Measurements from ENCODE around the gene TNS3.

DNA sequence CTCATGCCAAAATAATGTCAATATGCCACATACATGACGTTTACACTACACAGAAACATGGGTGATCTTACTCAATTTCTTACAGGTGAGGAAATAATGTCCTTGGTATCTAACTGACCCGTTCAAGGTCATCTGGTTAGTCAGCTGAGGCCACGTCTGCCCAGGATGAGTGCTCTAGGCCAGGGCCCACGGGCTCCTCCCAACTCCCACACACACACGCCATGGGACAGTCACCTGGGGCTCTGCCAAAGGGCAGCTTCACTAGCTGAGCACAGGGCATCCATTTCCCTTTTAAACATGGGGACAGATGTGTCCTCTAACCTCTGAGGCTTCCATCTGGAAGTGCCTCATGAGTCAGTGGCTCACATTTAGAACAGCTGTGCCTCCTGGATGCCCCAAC is 123.9 kb downstream of the TNS3 start:
- TF ChIP-seq, protein P1, sequence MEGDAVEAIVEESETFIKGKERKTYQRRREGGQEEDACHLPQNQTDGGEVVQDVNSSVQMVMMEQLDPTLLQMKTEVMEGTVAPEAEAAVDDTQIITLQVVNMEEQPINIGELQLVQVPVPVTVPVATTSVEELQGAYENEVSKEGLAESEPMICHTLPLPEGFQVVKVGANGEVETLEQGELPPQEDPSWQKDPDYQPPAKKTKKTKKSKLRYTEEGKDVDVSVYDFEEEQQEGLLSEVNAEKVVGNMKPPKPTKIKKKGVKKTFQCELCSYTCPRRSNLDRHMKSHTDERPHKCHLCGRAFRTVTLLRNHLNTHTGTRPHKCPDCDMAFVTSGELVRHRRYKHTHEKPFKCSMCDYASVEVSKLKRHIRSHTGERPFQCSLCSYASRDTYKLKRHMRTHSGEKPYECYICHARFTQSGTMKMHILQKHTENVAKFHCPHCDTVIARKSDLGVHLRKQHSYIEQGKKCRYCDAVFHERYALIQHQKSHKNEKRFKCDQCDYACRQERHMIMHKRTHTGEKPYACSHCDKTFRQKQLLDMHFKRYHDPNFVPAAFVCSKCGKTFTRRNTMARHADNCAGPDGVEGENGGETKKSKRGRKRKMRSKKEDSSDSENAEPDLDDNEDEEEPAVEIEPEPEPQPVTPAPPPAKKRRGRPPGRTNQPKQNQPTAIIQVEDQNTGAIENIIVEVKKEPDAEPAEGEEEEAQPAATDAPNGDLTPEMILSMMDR (IDR thresholded peaks at IDR 0.05) = no peak
- TF ChIP-seq POLR2A (IDR thresholded peaks at IDR 0.05) = no peak

Data from uterus (tissue), 2 donors.